Measurements from ENCODE around the gene TRIM38. TPM values are rescaled to one million over a fixed set of nuclear protein-coding genes. Genes with fewer than 3 reads are reported as not detected.

Gene TRIM38
- total and polyA plus RNA-seq, 2 experiments from 2014 or later: 5.2 to 8.6 TPM

GRCh38 chr6:26031151-26031594 lies 68.6 kb downstream of the TRIM38 start:
- Histone ChIP-seq H3K36me3 (replicated peaks; ENCODE audit: insufficient read depth, low read depth) (no peaks in the 10 kb centered on the region), H3K27ac (peak overlapping the region; percentile 41), H3K4me3 (peak overlapping the region; percentile 43), H3K4me1 (ENCODE audit: insufficient read depth) (peaks cover 14% of the 10 kb centered on the region), H4K20me1 (ENCODE audit: insufficient read depth, poor library complexity, severe bottlenecking) (no peaks in the 10 kb centered on the region), H3K79me2 (no peaks in the 10 kb centered on the region), H3K27me3 (no peaks in the 10 kb centered on the region), H3K9me3 (ENCODE audit: low read depth) (no peaks in the 10 kb centered on the region), H2AFZ (peak overlapping the region; percentile 27), H3K9me2 (replicated peaks; ENCODE audit: insufficient read depth) (no peaks in the 10 kb centered on the region), H3K4me2 (peak overlapping the region; percentile 85)
- DNase-seq (ENCODE audit: low spot score): no peak
- TF ChIP-seq EZH2 (IDR thresholded peaks at IDR 0.05; ENCODE audit: borderline replicate concordance): no peak
- WGBS (ENCODE audit: low lambda C conversion rate, missing lambda C conversion rate): 18% methylated on average over 5 of the region's 5 CpGs

GRCh38 chr6:26031595-26032339 lies 69.2 kb downstream of the TRIM38 start:
- peak overlapping the region; percentile 89 for H3K27ac ChIP-seq
- peaks cover 14% of the 10 kb centered on the region for H3K4me1 ChIP-seq (ENCODE audit: insufficient read depth)
- 1% methylated on average over 44 of the region's 44 CpGs for WGBS (ENCODE audit: low lambda C conversion rate, missing lambda C conversion rate)
- H3K27me3 ChIP-seq: no peaks in the 10 kb centered on the region
- no peaks in the 10 kb centered on the region for H3K36me3 ChIP-seq (replicated peaks; ENCODE audit: insufficient read depth, low read depth)
- peak overlapping the region; percentile 85 for H3K4me2 ChIP-seq
- peak overlapping the region; percentile 43 for H3K4me3 ChIP-seq
- H3K79me2 ChIP-seq: no peaks in the 10 kb centered on the region
- TF ChIP-seq EZH2phosphoT487 (IDR thresholded peaks at IDR 0.05; ENCODE audit: low read depth, severe bottlenecking, unreplicated experiment): no peak
- peak; percentile 20 for TF ChIP-seq CTCF (IDR thresholded peaks at IDR 0.05; ENCODE audit: poor library complexity)
- no peaks in the 10 kb centered on the region for H3K9me2 ChIP-seq (replicated peaks; ENCODE audit: insufficient read depth)
- peak; percentile 94 for DNase-seq (ENCODE audit: low spot score)
- peak overlapping the region; percentile 27 for H2AFZ ChIP-seq
- H3K9me3 ChIP-seq (ENCODE audit: low read depth): no peaks in the 10 kb centered on the region
- no peaks in the 10 kb centered on the region for H4K20me1 ChIP-seq (ENCODE audit: insufficient read depth, poor library complexity, severe bottlenecking)

DNA sequence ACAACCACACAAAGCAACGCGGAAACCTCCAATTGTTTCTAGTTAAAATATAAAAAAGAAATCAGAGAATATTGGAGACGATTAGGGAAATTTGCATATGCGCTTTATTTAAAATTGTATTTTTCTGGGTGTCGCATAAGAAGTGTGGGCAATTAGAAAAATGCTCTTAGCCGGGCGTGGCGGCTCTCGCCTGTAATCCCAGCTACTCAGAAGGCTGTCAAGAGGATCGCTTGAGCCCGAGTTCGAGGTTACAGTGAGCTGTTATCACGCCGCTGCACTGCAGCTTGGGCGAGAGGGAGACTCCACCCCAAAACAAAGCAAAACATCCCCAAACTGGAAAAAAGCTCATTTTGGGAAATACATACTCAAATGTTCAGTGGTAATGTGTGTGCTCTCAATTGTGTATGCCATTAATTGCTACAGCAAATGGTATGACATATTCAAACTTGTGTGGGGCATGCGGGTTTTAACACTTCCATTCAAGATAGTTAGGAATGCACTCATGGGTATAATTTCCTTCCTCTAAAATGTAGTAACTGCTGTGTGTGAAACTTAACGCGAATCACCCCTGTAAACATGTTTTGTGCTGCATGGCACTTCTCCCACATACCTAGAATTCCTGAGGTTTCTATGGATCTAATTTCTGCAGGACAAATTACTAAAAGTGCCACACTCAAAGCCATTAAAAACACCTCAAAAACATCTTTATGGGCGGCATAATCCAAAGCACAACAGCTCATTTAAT lies 69.9 kb downstream of the TRIM38 start:
- H3K4me3 ChIP-seq: peak overlapping the region; percentile 9
- no peak for TF ChIP-seq EZH2phosphoT487 (IDR thresholded peaks at IDR 0.05; ENCODE audit: low read depth, severe bottlenecking, unreplicated experiment)
- no peak for TF ChIP-seq CTCF (IDR thresholded peaks at IDR 0.05; ENCODE audit: poor library complexity)
- no peak for TF ChIP-seq EZH2 (IDR thresholded peaks at IDR 0.05; ENCODE audit: borderline replicate concordance)

More for the DNA sequence above, 69.9 kb downstream of the TRIM38 start:
- Histone ChIP-seq H2AFZ (peak overlapping the region; percentile 26), H3K4me2 (peak overlapping the region; percentile 85), H3K27ac (peak overlapping the region; percentile 89), H3K36me3 (replicated peaks; ENCODE audit: insufficient read depth, low read depth) (no peaks in the 10 kb centered on the region), H3K9me2 (replicated peaks; ENCODE audit: insufficient read depth) (no peaks in the 10 kb centered on the region), H3K79me2 (no peaks in the 10 kb centered on the region), H4K20me1 (ENCODE audit: insufficient read depth, poor library complexity, severe bottlenecking) (no peaks in the 10 kb centered on the region), H3K27me3 (no peaks in the 10 kb centered on the region), H3K9me3 (ENCODE audit: low read depth) (no peaks in the 10 kb centered on the region), H3K4me1 (ENCODE audit: insufficient read depth) (peaks cover 12% of the 10 kb centered on the region)
- under 1% methylated on average over 19 of the region's 19 CpGs for WGBS (ENCODE audit: low lambda C conversion rate, missing lambda C conversion rate)
- peak; percentile 40 for DNase-seq (ENCODE audit: low spot score)
